ENCODE measurements around the gene PHLPP1.

- TF ChIP-seq CTCF (IDR thresholded peaks at IDR 0.05): no peak
- no peak for TF ChIP-seq POLR2A (IDR thresholded peaks at IDR 0.05)
These were observed 53.2 kb downstream of the PHLPP1 start for GRCh38 chr18:62768558-62768943.

Data from Peyer's patch (tissue), 4 donors.